ENCODE results near the gene FBXO38. TPM values are rescaled to one million over a fixed set of nuclear protein-coding genes. Genes with fewer than 3 reads are reported as not detected.

FBXO38 gene
- total RNA-seq, 1 donor from 2014 or later = 38.2 TPM

GRCh38 chr5:148471379-148471778 is 87.6 kb downstream of the FBXO38 start:
- no peak for DNase-seq (ENCODE audit: extremely low read depth, low read depth, low spot score)

- no peak for DNase-seq (ENCODE audit: extremely low read depth, low read depth, low spot score)
These were observed 90.3 kb downstream of the FBXO38 start for GRCh38 chr5:148474025-148474511.

DNA sequence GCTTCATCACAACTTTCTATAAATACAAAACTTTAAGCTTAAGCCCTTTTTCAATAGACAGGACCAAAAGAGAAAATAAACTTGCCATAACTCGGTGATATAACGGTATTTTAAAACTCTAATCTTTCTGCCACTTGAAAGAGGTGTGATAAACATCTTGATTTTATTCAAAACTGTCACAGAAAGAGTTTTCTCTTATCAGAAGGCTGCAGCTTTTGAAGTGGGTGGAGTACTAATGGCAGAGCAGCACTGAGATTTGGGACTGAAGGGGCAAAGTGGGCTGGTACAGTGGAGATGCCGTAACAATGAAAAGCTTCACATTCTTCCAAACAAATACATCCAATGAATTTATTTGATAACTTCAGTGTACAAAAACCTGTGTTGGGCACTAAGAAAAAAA is 92.5 kb downstream of the FBXO38 start:
- DNase-seq (ENCODE audit: extremely low read depth, low read depth, low spot score) = no peak

- DNase-seq (ENCODE audit: extremely low read depth, low read depth, low spot score) = no peak
These were observed 93.7 kb downstream of the FBXO38 start for GRCh38 chr5:148477429-148477828.

DNA sequence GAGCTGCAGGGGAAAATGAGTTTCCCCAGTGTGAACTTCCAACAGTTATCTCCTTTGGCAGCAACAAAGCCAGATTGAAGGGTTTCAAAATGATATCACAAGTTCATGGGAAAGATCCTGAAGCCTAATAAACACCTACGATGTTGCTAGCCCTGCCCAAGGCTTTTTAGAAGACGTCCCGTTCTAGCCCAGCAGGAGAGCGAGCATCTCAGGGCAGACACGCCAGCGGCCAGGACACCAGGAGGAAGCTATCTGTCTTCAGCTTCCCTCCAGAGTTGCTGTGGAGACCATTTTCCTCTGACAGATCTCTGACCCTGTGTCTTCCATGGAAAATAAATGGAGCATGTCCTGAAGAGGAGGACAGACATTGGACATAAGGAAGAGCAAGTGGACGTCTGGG is 98.4 kb downstream of the FBXO38 start:
- no peak for DNase-seq (ENCODE audit: extremely low read depth, low read depth, low spot score)

DNA sequence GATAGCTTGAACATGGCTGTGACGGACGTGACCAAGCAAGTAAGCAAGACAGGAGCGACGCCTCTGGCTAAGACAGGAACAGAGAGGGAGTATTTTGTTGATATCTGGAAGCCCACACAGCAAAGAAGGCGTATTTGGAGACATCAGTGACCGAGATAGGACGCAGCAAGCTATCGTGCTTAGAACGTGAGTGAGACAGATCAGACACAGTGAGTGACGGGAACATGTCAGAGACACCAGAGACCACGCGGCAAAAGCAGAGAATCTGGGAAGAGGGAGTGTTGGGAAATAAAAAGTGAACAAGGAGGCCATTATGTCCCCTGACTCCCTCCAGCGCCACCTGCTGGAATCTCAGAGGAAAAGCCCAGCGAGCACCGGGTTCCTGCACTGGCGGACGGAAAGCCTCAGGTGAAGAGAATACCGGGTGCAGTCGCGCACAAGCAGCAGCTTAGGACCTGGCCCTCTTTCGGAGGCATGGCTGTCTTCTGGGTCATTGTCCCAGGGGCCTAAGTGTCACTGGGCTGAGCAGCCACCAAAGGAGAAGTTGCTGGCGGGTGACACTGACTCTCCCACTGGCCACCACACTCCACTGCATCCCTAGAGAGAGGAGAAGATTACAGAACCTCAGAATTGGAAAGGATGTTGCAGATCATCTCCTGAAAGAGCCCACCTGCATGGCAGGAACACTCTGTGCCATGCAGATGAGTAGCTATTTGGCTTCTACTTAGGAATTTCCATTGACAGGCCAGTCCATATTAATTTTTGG is 99.1 kb downstream of the FBXO38 start:
- no peak for DNase-seq (ENCODE audit: extremely low read depth, low read depth, low spot score)

DNA sequence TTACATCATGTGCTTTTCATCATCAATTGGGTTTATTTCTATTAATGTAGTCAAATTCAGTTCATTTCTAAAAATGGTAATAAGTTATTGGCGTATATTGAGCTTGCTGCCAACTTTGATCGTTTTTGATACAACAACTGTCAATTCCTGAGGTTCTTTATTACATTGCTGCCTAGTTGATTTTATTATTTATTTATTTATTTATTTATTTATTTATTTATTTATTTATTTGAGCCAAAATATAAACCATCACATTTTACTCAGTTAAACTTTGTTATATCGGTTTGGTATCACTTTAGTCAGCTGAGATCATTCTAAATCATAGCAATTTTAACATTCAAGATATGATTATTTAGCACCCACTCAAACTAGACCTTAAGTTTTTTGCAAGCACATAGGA is 100.0 kb downstream of the FBXO38 start:
- no peak for DNase-seq (ENCODE audit: extremely low read depth, low read depth, low spot score)

- DNase-seq (ENCODE audit: extremely low read depth, low read depth, low spot score) = no peak
These were observed 100.9 kb downstream of the FBXO38 start for GRCh38 chr5:148484651-148485050.

GRCh38 chr5:148486456-148486855 is 102.7 kb downstream of the FBXO38 start:
- no peak for DNase-seq (ENCODE audit: extremely low read depth, low read depth, low spot score)

- DNase-seq (ENCODE audit: extremely low read depth, low read depth, low spot score) = no peak
These were observed 105.0 kb downstream of the FBXO38 start for GRCh38 chr5:148488757-148489156.

GRCh38 chr5:148491015-148491792 is 107.4 kb downstream of the FBXO38 start:
- no peak for DNase-seq (ENCODE audit: extremely low read depth, low read depth, low spot score)

GRCh38 chr5:148491793-148492184 is 108.0 kb downstream of the FBXO38 start:
- DNase-seq (ENCODE audit: extremely low read depth, low read depth, low spot score) = no peak

DNA sequence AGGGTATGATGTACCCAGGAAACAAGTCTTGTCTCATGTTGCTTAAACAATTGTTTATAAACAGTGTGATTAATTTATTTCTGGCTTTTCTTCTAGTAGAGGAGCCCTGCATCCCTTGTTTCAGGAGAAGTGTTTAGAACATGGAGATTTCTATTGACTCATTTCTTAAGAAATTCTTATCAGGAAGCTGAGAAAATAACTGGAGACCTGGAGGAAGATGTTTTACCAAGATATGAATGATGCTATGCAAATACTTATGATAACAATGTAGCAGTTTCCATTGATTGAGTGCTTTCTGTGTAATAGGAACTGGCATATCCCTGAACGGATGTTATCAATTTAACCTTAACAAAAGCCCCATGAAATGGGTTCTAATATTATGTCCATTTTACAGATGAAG is 108.6 kb downstream of the FBXO38 start:
- DNase-seq (ENCODE audit: extremely low read depth, low read depth, low spot score) = no peak

Other genes starting within 250 kb of the FBXO38 start
- gene SPINK14, start 215.4 kb upstream of the FBXO38 start, total RNA-seq = not detected in 2 replicates
- gene SPINK6, start 180.9 kb upstream of the FBXO38 start, total RNA-seq = not detected in 2 replicates
- gene MARCOL, start 145.4 kb upstream of the FBXO38 start, total RNA-seq = not detected in 2 replicates
- not detected in 2 replicates for gene SPINK13, start 115.2 kb upstream of the FBXO38 start, total RNA-seq
- not detected in 2 replicates for gene SPINK7, start 71.5 kb upstream of the FBXO38 start, total RNA-seq
- gene SPINK9, start 48.4 kb upstream of the FBXO38 start, total RNA-seq = not detected in 2 replicates